Gastrocnemius medialis (tissue), 4 donors: Measurements from ENCODE around the gene PIGZ.

Experiments
- POLR2A ChIP-seq, 2 donors: fragments of 450-650 bp; IDR thresholded peaks; one replicate each; pipeline ENCODE4 v1.6.1; 2017; ENCODE audit warnings: antibody characterized with exemption in 2 of 2, mild to moderate bottlenecking in 2 of 2, moderate library complexity in 2 of 2
- TF ChIP-seq, protein P1 (sequence below), 5 experiments: fragments of 450-650 bp in 3 of 5; fragments of 200-600 bp in 2 of 5; sonication (generic) in 2 of 5; IDR thresholded peaks in 4 of 5; conservative IDR thresholded peaks in 1 of 5; 1 replicate in 4 of 5; 2 replicates in 1 of 5; pipeline ENCODE4 v1.5.1; 2016 to 2019; ENCODE audit warnings: antibody characterized with exemption in 5 of 5, mild to moderate bottlenecking in 3 of 5, moderate library complexity in 3 of 5

DNA sequence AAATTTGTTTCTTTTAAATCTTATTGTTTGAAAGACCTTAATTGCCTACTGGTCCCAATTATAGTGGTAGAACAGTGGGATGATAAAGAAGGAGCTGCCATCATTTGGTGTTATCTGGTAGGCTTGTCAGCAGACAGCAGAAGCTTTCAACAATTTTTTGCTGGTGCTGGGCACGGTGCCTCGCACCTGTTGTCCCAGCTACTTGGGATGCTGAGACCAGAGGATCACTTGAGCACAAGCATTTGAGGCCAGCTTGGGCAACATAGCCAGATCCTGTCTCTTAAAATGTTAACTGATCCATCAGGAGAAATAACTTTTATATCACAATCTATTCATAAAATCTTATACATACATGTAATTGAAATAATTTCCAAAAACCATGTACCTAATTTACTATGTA is 64.9 kb downstream of the PIGZ start:
- TF ChIP-seq, protein P1, sequence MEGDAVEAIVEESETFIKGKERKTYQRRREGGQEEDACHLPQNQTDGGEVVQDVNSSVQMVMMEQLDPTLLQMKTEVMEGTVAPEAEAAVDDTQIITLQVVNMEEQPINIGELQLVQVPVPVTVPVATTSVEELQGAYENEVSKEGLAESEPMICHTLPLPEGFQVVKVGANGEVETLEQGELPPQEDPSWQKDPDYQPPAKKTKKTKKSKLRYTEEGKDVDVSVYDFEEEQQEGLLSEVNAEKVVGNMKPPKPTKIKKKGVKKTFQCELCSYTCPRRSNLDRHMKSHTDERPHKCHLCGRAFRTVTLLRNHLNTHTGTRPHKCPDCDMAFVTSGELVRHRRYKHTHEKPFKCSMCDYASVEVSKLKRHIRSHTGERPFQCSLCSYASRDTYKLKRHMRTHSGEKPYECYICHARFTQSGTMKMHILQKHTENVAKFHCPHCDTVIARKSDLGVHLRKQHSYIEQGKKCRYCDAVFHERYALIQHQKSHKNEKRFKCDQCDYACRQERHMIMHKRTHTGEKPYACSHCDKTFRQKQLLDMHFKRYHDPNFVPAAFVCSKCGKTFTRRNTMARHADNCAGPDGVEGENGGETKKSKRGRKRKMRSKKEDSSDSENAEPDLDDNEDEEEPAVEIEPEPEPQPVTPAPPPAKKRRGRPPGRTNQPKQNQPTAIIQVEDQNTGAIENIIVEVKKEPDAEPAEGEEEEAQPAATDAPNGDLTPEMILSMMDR (IDR thresholded peaks at IDR 0.05 in 4 of 5, conservative IDR thresholded peaks at IDR 0.05 in 1 of 5), result no peak
- TF ChIP-seq POLR2A (IDR thresholded peaks at IDR 0.05), result no peak
